ENCODE data around the gene HS2ST1.

- TF ChIP-seq CTCF (IDR thresholded peaks at IDR 0.05; ENCODE audit: low read depth, low read length) (no peak), POLR2A (IDR thresholded peaks at IDR 0.05; ENCODE audit: extremely low read depth, insufficient read length) (no peak), MAX (IDR thresholded peaks at IDR 0.05; ENCODE audit: low read depth, low read length) (no peak)
Measured at GRCh38 chr1:87123610-87124009, 209.2 kb downstream of the HS2ST1 start.

All from NB4 (cell line).